Stimulated activated CD4-positive, alpha-beta T cell treated with anti-CD3 and anti-CD28 coated beads, Interleukin-1b, Interleukin-23, amount 100 ng/mL, for 48 hours (primary cell): ENCODE results near the gene ENPP3.

Experiments
- DNase-seq: peaks from one replicate; pipeline ENCODE4 v3.0.0-alpha.2; 2020

The ENPP3 gene

DNA sequence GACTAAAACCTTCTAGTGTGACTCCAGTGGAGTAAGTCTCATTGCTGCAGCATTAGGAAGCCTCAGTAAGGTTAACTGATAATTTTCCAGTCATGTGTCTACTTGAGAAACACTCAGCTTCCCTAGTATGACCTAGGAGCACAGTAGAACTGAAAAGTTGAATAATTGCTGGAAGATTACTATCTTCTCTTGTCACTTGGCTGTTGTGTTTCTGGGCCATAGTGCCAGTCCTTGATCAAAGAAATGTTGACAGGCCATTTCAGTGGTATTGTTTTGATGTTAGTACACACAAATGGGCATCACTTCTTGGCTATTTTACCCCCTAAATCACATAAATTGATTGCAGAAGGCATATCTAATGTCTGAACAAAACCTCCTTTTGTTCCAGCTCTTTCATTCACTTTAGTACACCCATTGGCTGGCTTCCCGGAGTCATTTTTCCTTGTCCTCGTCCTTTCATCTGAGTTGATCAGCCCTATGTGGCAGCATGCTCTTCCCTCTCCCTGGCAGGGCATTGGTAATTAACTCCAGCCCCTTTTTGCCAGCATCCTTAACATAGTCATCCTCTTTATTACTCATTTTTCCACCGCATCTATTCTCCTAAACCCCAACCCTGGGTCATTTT, 6.0 kb downstream of the ENPP3 start:
- DNase-seq, result no peak

DNA sequence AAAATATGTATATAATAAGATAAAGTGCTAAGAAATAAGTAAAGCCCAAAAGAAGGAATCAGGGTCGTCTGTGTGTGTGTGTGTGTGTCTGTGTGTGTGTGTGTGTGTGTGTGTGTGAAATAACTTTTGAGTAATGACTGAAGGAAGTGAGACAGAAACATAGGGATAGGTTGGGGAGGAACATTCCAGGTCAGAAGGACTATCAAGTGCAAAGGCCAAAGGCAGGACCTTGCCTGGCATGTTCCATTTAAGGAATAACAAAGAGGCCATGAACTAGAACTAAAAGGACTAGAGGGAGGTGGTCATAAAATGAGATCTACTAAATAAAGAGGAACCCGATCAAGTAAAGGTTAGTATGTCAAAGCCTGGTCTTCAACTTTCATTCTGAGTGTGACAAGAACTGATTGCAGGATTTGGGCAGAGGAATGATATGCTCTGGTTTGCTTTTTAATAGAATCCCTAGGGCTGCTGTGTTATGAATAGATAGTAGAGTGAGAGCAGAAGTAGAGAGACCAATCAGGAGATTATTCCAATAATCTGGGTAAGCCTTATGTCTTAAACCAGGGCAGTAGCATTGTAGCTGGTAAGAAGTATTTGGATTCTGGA, 6.9 kb downstream of the ENPP3 start:
- DNase-seq, result no peak

- no peak for DNase-seq
These were observed 7.8 kb downstream of the ENPP3 start for GRCh38 chr6:131644921-131645320.

- no peak for DNase-seq
These were observed 8.7 kb downstream of the ENPP3 start for GRCh38 chr6:131645846-131646245.

DNA sequence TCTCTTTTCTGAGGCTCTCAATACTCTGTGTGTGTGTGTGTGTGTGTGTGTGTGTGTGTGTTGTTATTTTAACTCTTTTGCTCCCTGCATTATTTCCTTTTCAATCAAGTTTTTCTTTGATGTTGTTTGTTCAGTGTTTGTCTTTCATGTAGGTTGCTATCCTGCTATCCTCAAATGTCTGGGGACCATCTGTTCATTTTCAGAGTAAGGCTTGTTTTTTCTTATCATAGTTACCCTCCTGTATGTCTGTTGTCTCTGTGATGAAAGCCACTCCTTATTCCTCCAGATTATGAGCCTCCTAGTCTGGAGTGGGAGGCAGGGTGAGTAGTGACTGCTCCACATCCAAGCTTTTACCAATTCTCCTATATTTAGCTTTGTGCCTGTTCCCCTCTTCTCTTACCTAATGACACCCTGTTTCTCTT, 9.2 kb downstream of the ENPP3 start:
- DNase-seq, result no peak

GRCh38 chr6:131651782-131652181, 14.7 kb downstream of the ENPP3 start:
- DNase-seq, result no peak

DNA sequence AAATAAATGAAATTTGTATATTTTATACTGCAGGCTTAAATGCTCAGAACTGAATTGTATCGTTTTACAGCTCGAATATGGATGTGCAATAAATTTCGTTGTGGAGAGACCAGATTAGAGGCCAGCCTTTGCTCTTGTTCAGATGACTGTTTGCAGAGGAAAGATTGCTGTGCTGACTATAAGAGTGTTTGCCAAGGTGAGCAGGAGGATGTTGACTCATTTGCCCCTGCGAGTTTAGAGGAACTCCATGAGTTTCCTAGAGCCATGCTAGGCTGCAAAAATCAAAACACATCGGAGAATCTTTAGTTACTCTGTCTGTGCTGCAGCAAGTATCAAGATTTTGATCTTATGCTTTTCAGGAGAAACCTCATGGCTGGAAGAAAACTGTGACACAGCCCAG, 15.4 kb downstream of the ENPP3 start:
- DNase-seq, result no peak

GRCh38 chr6:131654326-131654725, 17.2 kb downstream of the ENPP3 start:
- no peak for DNase-seq

DNA sequence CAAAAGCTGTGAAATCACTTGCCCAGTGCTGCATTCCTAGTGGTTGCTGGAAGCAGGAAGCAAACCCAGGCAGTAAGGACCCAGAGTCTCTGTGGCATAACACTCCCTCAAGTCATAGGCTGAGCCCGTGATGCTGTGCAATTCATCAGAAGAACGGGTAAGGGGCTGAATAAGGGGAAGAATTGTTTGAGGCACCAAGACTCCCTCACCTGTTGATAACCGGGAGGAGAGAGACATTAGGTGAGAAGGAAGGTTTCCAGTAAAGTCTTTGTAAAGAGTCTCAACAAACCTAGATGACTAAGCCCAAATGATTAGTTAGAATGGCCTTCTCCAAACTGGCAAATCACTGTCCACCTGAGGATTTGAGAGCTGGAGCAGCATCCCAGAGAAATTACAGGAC, 18.3 kb downstream of the ENPP3 start:
- DNase-seq, result no peak

DNA sequence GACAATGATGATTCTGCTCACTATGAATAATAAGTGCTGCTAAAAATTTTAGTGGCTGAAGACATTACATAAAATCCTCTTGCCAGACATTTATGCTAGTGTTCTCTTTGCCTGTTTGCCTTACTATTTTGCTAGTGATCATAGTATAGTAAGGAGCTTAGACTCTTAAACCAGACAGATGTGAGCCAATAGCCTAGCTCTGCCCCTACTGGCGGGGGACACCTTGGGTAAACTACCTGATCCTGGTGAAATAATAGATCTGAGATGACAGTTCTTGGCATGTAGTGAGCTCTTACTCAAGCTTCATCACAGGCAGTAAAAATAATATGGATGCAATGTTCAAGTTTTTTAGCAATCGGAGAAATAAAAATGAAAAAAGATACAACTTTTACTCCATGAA, 18.8 kb downstream of the ENPP3 start:
- DNase-seq, result no peak

- no peak for DNase-seq
These were observed 19.6 kb downstream of the ENPP3 start for GRCh38 chr6:131656667-131657066.

DNA sequence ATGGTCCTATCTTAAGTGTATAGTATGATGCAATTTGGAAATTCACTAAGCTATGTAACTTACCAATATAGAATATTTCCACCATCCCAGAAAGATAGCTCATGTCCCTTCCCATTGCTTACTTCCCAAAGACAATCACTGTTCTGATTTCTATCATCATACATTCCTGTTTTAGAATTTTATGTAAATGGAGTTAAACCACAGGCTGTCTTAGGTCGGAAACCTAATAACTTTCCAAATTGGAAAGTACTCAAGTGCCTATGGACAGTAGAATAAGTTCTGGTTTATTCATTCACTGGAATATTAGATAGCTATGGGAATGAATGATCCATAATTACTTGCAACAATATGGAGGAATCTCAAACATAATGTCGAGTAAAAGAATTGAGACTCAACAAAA, 20.1 kb downstream of the ENPP3 start:
- no peak for DNase-seq

- DNase-seq, result no peak
These were observed 20.6 kb downstream of the ENPP3 start for GRCh38 chr6:131657630-131658111.

- no peak for DNase-seq
These were observed 21.2 kb downstream of the ENPP3 start for GRCh38 chr6:131658287-131658686.

DNA sequence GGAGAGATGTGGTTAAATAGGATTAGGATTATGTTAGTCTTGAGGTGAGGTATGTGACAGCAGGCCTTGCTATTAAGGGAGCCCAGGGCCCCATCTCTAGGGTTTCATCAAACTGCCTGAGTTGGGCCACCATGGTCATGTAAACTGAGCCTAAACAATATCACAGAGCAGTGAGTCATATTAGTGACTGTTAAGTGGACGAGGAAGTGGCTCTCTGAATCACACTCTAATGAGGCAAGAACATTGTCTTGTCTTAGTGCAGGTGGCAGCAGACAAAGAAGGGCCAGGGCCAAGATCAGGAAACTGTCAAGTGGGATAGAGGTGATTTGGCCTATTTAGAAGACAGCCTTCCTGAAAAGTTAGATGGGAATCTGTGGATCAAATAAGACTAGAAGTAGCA, 23.1 kb downstream of the ENPP3 start:
- no peak for DNase-seq

- no peak for DNase-seq
These were observed 26.6 kb downstream of the ENPP3 start for GRCh38 chr6:131663578-131664165.

- no peak for DNase-seq
These were observed 32.8 kb downstream of the ENPP3 start for GRCh38 chr6:131669891-131670290.

GRCh38 chr6:131673184-131673583, 36.1 kb downstream of the ENPP3 start:
- no peak for DNase-seq

GRCh38 chr6:131678442-131678841, 41.3 kb downstream of the ENPP3 start:
- DNase-seq, result no peak

DNA sequence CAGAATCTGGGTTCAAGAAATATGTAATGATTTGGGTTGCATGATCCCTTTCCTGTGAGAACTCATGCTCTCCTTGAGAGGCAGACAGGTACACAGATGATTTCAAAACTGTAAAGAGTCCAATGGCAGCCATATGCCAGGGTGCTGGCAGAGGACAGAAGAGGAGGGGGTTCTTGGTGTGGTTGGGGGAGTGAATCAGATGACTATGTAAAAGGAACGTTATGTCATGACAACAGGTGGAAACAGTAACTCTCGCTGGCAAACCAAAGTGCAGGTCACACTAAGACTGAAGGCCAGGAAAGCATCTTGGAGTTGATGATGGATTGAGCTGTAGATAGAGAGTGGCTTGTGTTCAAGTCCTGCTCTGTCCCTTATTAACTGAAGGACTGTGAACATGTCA, 43.8 kb downstream of the ENPP3 start:
- DNase-seq, result no peak

GRCh38 chr6:131681585-131681984, 44.5 kb downstream of the ENPP3 start:
- DNase-seq, result no peak

GRCh38 chr6:131682442-131682841, 45.3 kb downstream of the ENPP3 start:
- DNase-seq, result no peak

GRCh38 chr6:131683479-131683878, 46.4 kb downstream of the ENPP3 start:
- DNase-seq, result no peak

- no peak for DNase-seq
These were observed 48.2 kb downstream of the ENPP3 start for GRCh38 chr6:131685266-131685780.
